ENCODE measurements around the gene NUP62. TPM values are rescaled to one million over a fixed set of nuclear protein-coding genes. Genes with fewer than 3 reads are reported as not detected.

The NUP62 gene
- total and polyA plus RNA-seq, 4 donors = 14.2 to 19.8 (median 18.1) TPM

DNA sequence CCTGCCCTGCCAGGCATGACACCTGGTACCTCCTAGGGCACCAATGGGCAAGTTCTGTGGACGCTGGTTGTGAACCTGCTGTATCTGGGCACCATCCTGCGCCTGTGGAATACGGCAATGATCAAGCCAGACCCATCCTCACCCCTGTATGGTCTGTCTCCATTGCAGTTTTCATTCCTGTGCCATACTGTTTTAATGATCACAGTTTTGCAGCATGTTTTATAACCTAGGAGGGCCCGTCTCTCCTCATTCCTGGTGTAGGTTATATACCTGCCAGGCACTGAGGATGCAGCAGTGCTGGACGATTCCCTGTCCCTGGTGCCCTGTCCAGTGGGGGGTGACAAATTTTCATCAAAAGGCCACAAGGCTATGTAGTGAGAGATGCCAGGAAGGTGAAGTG, 46.2 kb downstream of the NUP62 start (continued):
- TF ChIP-seq, protein P1, sequence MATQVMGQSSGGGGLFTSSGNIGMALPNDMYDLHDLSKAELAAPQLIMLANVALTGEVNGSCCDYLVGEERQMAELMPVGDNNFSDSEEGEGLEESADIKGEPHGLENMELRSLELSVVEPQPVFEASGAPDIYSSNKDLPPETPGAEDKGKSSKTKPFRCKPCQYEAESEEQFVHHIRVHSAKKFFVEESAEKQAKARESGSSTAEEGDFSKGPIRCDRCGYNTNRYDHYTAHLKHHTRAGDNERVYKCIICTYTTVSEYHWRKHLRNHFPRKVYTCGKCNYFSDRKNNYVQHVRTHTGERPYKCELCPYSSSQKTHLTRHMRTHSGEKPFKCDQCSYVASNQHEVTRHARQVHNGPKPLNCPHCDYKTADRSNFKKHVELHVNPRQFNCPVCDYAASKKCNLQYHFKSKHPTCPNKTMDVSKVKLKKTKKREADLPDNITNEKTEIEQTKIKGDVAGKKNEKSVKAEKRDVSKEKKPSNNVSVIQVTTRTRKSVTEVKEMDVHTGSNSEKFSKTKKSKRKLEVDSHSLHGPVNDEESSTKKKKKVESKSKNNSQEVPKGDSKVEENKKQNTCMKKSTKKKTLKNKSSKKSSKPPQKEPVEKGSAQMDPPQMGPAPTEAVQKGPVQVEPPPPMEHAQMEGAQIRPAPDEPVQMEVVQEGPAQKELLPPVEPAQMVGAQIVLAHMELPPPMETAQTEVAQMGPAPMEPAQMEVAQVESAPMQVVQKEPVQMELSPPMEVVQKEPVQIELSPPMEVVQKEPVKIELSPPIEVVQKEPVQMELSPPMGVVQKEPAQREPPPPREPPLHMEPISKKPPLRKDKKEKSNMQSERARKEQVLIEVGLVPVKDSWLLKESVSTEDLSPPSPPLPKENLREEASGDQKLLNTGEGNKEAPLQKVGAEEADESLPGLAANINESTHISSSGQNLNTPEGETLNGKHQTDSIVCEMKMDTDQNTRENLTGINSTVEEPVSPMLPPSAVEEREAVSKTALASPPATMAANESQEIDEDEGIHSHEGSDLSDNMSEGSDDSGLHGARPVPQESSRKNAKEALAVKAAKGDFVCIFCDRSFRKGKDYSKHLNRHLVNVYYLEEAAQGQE (IDR thresholded peaks at IDR 0.05) = no peak

DNA sequence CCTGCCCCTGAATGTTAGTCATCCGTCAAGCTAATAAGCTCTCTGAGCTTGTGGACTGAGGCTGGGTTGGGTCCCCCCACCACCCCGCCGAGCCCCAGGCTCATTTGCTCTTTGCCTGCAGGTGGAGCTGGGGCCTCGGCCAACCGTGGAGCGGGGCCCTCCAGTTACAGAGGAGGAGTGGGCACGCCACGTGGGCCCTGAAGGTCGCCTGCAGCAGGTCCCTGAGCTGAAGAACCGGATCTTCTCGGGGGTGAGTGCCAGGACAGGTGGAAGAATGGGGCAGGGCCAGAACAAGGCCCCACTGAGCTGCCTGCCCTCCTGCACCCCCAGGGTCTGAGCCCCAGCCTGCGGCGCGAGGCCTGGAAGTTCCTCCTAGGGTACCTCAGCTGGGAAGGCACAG, 46.7 kb downstream of the NUP62 start:
- TF ChIP-seq HNF4A (conservative IDR thresholded peaks at IDR 0.05) (no peak), SP1 (IDR thresholded peaks at IDR 0.05) (no peak), RXRA (IDR thresholded peaks at IDR 0.05) (no peak), FOXA2 (IDR thresholded peaks at IDR 0.05) (no peak), GABPA (IDR thresholded peaks at IDR 0.05 in 1 of 2, conservative IDR thresholded peaks at IDR 0.05 in 1 of 2) (no peak), EGR1 (IDR thresholded peaks at IDR 0.05; ENCODE audit: low read depth in 2 of 2) (no peak), RAD21 (IDR thresholded peaks at IDR 0.05) (no peak)
- DNase-seq (ENCODE audit: low spot score) = no peak
- 97% methylated on average over 14 of the region's 14 CpGs for WGBS
- no peaks in the 10 kb centered on the region for H3K27me3 ChIP-seq (ENCODE audit: control insufficient read depth in 4 of 4, insufficient read depth in 4 of 4, low read length in 3 of 4)
- H3K27ac ChIP-seq (ENCODE audit: low read depth in 1 of 2, low read length in 2 of 2) = no peak overlapping the region
- H3K36me3 ChIP-seq (ENCODE audit: control insufficient read depth in 4 of 4, insufficient read depth in 3 of 4, low read depth in 1 of 4, low read length in 3 of 4) = peaks cover 42 to 57% (median 49%) of the 10 kb centered on the region in 4 donors
- peaks cover 0 to 22% (median 13%) of the 10 kb centered on the region in 4 donors for H3K4me1 ChIP-seq (ENCODE audit: control insufficient read depth in 4 of 4, insufficient read depth in 4 of 4, low read length in 3 of 4)
- no peaks in the 10 kb centered on the region for H3K9me3 ChIP-seq (ENCODE audit: control insufficient read depth in 4 of 4, low read length in 3 of 4)
- no peak overlapping the region for H3K4me3 ChIP-seq (ENCODE audit: low read depth in 1 of 3, low read length in 3 of 3)
- H3K9ac ChIP-seq (ENCODE audit: low read depth in 1 of 2, low read length in 2 of 2) = no peak overlapping the region

DNA sequence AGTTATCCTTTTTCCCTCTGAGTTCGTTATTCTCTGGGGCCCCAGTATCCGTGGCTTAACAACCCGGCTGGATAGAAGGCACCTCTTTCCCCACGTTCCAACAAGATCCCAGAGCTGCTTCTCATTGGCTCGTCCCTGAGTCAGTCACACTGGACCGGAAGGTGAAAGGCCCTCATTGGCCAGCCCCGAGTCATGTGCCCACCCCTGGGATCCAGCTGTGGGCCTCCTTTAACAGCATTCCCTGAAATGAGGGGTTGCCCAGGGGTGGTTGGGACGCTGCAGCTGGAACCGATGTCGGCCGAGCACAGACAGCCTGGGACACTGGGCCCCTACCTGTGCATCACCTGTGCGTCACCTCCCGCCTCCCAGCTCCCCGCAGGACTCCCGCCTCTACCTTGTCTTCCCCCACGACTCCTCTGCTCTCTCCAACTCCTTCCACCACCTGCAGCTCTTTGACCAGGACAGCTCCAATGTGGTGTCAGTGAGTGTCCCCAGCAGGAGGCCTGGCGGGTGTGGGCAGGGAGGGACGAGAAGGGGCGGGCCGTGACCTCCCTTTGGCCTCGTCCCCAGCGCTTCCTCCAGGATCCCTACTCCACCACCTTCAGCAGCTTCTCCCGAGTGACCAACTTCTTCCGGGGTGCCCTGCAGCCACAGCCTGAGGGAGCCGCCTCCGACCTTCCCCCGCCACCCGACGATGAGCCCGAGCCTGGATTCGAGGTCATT, 47.5 kb downstream of the NUP62 start:
- DNase-seq (ENCODE audit: low spot score) = no peak
- no peaks in the 10 kb centered on the region for H3K27me3 ChIP-seq (ENCODE audit: control insufficient read depth in 4 of 4, insufficient read depth in 4 of 4, low read length in 3 of 4)
- no peaks in the 10 kb centered on the region for H3K9me3 ChIP-seq (ENCODE audit: control insufficient read depth in 4 of 4, low read length in 3 of 4)
- WGBS = 92% methylated on average over 31 of the region's 31 CpGs
- peaks cover 40 to 55% (median 49%) of the 10 kb centered on the region in 4 donors for H3K36me3 ChIP-seq (ENCODE audit: control insufficient read depth in 4 of 4, insufficient read depth in 3 of 4, low read depth in 1 of 4, low read length in 3 of 4)
- no peak for TF ChIP-seq HNF4G (IDR thresholded peaks at IDR 0.05)
- TF ChIP-seq TAF1 (conservative IDR thresholded peaks at IDR 0.05) = no peak
- no peak for TF ChIP-seq RXRA (IDR thresholded peaks at IDR 0.05)
- TF ChIP-seq FOXA2 (IDR thresholded peaks at IDR 0.05) = no peak
- TF ChIP-seq EGR1 (IDR thresholded peaks at IDR 0.05; ENCODE audit: low read depth in 2 of 2) = no peak
- TF ChIP-seq GABPA (IDR thresholded peaks at IDR 0.05 in 1 of 2, conservative IDR thresholded peaks at IDR 0.05 in 1 of 2) = no peak
- TF ChIP-seq YY1 (IDR thresholded peaks at IDR 0.05) = no peak
- no peak for TF ChIP-seq RAD21 (IDR thresholded peaks at IDR 0.05)
- TF ChIP-seq, protein P2, sequence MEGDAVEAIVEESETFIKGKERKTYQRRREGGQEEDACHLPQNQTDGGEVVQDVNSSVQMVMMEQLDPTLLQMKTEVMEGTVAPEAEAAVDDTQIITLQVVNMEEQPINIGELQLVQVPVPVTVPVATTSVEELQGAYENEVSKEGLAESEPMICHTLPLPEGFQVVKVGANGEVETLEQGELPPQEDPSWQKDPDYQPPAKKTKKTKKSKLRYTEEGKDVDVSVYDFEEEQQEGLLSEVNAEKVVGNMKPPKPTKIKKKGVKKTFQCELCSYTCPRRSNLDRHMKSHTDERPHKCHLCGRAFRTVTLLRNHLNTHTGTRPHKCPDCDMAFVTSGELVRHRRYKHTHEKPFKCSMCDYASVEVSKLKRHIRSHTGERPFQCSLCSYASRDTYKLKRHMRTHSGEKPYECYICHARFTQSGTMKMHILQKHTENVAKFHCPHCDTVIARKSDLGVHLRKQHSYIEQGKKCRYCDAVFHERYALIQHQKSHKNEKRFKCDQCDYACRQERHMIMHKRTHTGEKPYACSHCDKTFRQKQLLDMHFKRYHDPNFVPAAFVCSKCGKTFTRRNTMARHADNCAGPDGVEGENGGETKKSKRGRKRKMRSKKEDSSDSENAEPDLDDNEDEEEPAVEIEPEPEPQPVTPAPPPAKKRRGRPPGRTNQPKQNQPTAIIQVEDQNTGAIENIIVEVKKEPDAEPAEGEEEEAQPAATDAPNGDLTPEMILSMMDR (IDR thresholded peaks at IDR 0.05; ENCODE audit: low read depth, low read length, missing input control) = no peak
- H3K4me1 ChIP-seq (ENCODE audit: control insufficient read depth in 4 of 4, insufficient read depth in 4 of 4, low read length in 3 of 4) = peaks cover 0 to 22% (median 11%) of the 10 kb centered on the region in 4 donors
- no peak overlapping the region for H3K27ac ChIP-seq (ENCODE audit: low read depth in 1 of 2, low read length in 2 of 2)
- no peak overlapping the region for H3K4me3 ChIP-seq (ENCODE audit: low read depth in 1 of 3, low read length in 3 of 3)
- no peak overlapping the region for H3K9ac ChIP-seq (ENCODE audit: low read depth in 1 of 2, low read length in 2 of 2)
